ENCODE results near the gene LRRC27. TPM values are rescaled to one million over a fixed set of nuclear protein-coding genes. Genes with fewer than 3 reads are reported as not detected.
A peak's percentile ranks its signal among the peaks of the same experiment; 100 is the strongest.

The LRRC27 gene
- total RNA-seq, 4 donors from 2014 or later = 3.1 to 5.8 (median 4.4) TPM

DNA sequence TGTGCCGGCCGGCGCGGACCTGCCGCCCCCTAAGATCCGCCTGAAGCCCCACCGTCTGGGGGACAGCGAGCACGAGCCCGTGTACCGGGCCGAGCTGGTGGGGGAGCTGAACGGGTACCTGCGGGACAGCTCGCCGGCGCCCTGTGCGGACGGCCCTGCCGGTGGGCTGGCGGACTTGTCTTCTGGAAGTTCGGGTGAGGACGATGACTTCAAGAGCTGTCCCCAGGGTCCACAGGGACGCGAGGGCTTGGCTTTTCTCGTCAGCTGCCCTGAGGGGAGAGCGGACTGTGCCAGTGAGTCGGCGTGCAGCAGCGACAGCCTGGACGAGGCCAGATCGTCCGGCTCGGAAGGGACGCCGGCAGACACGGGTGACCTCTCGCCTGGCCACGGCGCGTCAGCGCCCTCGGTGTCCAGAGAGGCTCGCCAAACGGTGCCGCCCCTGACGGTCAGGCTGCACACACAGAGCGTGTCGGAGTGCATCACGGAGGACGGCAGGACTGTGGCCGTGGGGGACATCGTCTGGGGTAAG, 73.5 kb downstream of the LRRC27 start:
- Histone ChIP-seq H3K36me3 (peaks cover 0 to 36% of the 10 kb centered on the region in 2 donors), H3K9me3 (no peaks in the 10 kb centered on the region), H3K27me3 (no peaks in the 10 kb centered on the region), H3K4me3 (no peak overlapping the region), H3K4me1 (peaks cover 0 to 68% (median 17%) of the 10 kb centered on the region in 3 donors), H3K27ac (no peak overlapping the region)
- ATAC-seq = no peak
- TF ChIP-seq POLR2AphosphoS5 (IDR thresholded peaks at IDR 0.05) (no peak), POLR2A (IDR thresholded peaks at IDR 0.05) (no peak), EP300 (IDR thresholded peaks at IDR 0.05) (no peak)
- TF ChIP-seq, protein P1, sequence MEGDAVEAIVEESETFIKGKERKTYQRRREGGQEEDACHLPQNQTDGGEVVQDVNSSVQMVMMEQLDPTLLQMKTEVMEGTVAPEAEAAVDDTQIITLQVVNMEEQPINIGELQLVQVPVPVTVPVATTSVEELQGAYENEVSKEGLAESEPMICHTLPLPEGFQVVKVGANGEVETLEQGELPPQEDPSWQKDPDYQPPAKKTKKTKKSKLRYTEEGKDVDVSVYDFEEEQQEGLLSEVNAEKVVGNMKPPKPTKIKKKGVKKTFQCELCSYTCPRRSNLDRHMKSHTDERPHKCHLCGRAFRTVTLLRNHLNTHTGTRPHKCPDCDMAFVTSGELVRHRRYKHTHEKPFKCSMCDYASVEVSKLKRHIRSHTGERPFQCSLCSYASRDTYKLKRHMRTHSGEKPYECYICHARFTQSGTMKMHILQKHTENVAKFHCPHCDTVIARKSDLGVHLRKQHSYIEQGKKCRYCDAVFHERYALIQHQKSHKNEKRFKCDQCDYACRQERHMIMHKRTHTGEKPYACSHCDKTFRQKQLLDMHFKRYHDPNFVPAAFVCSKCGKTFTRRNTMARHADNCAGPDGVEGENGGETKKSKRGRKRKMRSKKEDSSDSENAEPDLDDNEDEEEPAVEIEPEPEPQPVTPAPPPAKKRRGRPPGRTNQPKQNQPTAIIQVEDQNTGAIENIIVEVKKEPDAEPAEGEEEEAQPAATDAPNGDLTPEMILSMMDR (IDR thresholded peaks at IDR 0.05) = no peak
- WGBS, 2 donors (ENCODE audit: low coverage in 1 of 2) = 97% methylated on average over 14 of the region's 53 CpGs; no CpG with 5 or more reads in 1 of the 2 donors

DNA sequence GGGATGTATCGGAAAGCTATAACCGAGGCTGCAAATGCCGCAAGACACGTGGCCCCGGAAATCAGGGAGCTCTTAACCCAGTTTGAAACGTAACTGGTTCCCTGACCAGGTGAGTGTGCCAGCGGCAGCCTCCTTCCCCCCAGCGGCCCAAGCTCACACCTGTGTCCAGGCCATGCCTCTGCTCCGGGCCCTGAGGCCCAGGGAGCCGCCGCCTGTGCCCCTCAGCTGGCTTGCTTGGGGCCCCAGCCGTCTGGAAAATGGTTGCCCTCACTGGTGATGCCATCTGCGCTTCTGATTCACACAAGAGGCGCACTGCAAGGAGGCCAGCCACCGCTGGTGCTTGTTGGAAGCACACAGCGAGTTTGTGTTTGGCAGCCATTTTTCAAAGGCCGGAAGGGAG, 74.2 kb downstream of the LRRC27 start:
- no peak for ATAC-seq
- 96% methylated on average over 4 of the region's 17 CpGs; no CpG with 5 or more reads in 1 of the 2 donors for WGBS, 2 donors (ENCODE audit: low coverage in 1 of 2)
- peaks cover 0 to 68% (median 21%) of the 10 kb centered on the region in 3 donors for H3K4me1 ChIP-seq

DNA sequence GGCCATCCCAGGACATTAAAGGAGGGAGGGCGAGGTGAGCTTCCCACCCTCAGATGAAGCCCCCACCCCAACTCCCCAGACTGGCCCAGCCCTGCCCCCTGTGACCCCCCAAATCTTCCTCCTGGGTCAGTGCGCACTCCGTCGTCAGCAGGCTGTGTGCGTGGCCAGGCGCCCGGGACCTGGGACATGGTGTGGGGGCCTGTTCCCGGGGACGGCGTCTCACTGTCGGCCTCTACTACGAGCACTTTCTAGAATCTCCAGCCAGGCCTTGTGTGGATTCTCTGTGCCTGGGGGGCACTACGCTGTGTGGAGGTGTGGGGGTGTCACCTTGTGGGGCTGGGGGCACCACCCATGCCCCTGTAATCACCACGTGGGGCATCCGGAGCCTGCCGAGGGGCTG, 74.8 kb downstream of the LRRC27 start:
- Histone ChIP-seq H3K27ac (peak overlapping the region; percentile 49 to 94 (median 79)), H3K36me3 (peaks cover 0 to 36% of the 10 kb centered on the region in 2 donors), H3K9me3 (no peaks in the 10 kb centered on the region), H3K4me1 (peaks cover 0 to 68% (median 27%) of the 10 kb centered on the region in 3 donors), H3K4me3 (no peak overlapping the region), H3K27me3 (no peaks in the 10 kb centered on the region)
- WGBS, 2 donors (ENCODE audit: low coverage in 1 of 2) = 90% methylated on average over 4 of the region's 16 CpGs; no CpG with 5 or more reads in 1 of the 2 donors
- ATAC-seq = no peak
- TF ChIP-seq POLR2A (IDR thresholded peaks at IDR 0.05) (no peak), EP300 (IDR thresholded peaks at IDR 0.05) (no peak), POLR2AphosphoS5 (IDR thresholded peaks at IDR 0.05) (no peak)
- TF ChIP-seq, protein P1 (IDR thresholded peaks at IDR 0.05) = no peak

More for the DNA sequence above, 74.2 kb downstream of the LRRC27 start:
- Histone ChIP-seq H3K36me3 (peaks cover 0 to 36% of the 10 kb centered on the region in 2 donors), H3K27me3 (no peaks in the 10 kb centered on the region), H3K9me3 (no peaks in the 10 kb centered on the region), H3K4me3 (no peak overlapping the region), H3K27ac (peak overlapping the region in 3 of 4 donors; percentile 77 to 94 (median 81))
- TF ChIP-seq, protein P1 (IDR thresholded peaks at IDR 0.05) = no peak
- no peak for TF ChIP-seq EP300 (IDR thresholded peaks at IDR 0.05)
- no peak for TF ChIP-seq POLR2A (IDR thresholded peaks at IDR 0.05)
- no peak for TF ChIP-seq POLR2AphosphoS5 (IDR thresholded peaks at IDR 0.05)

DNA sequence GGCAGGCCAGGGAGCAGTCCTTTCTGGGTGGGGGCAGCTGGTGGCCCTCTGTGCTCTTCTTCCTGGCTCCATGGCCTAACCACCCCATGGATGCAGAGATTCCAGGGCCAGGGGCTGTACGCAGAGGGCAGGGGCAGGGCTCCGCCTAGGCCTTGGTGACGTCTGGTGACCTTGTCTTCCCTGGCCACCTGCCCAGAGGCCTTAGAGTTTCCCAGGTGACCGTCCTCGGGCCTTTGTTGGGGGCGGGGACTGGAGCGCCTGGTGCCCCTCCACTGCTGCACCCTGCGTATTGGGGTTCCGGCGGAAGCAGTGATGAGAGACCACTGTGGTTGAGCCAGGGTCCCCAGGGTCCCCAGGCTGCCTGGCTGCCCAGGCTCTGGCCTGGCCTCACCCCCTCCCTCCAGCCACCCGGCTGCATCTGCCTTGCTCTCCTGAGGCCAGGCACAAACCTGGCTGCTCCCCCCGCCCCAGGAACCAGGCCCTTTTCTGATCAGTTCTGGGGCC, 75.3 kb downstream of the LRRC27 start:
- WGBS, 2 donors (ENCODE audit: low coverage in 1 of 2) = no CpG with 5 or more reads among the region's 12 CpGs
- Histone ChIP-seq H3K27me3 (no peaks in the 10 kb centered on the region), H3K27ac (peak overlapping the region; percentile 49 to 94 (median 79)), H3K4me1 (peaks cover 0 to 68% (median 33%) of the 10 kb centered on the region in 3 donors), H3K4me3 (peak overlapping the region in 1 of 2 donors; percentile 32), H3K36me3 (peaks cover 0 to 36% of the 10 kb centered on the region in 2 donors), H3K9me3 (no peaks in the 10 kb centered on the region)
- ATAC-seq = no peak
- TF ChIP-seq POLR2A (IDR thresholded peaks at IDR 0.05) = no peak
- no peak for TF ChIP-seq POLR2AphosphoS5 (IDR thresholded peaks at IDR 0.05)
- TF ChIP-seq EP300 (IDR thresholded peaks at IDR 0.05) = no peak

DNA sequence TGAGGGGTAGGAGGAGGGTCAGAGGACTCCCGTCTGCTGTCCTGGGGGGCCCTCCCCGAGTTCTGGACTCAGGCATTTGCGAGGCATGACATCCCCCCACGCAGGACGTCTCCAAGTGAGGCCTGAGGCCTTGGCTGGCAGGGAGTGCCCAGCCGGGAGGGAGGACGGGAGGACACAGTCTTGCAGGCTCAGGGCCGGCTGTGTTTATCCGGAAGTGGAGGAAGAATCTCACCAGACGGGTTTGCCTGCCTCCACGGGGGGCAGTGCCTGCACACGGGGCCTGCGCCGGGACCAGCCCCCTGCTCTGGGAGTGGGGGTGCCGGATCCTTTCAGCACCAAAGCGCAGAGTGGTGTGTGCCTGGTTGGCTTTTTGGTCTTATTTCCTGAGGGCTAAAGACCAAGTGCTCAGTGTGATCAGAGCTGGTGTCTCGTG, 75.9 kb downstream of the LRRC27 start:
- Histone ChIP-seq H3K4me1 (peaks cover 0 to 68% (median 34%) of the 10 kb centered on the region in 3 donors), H3K27ac (peak overlapping the region; percentile 49 to 94 (median 79)), H3K36me3 (peaks cover 0 to 36% of the 10 kb centered on the region in 2 donors), H3K27me3 (no peaks in the 10 kb centered on the region), H3K9me3 (no peaks in the 10 kb centered on the region), H3K4me3 (peak overlapping the region in 1 of 2 donors; percentile 32)
- ATAC-seq = peak; percentile 68
- peak; percentile 39 for TF ChIP-seq POLR2AphosphoS5 (IDR thresholded peaks at IDR 0.05)
- no peak for TF ChIP-seq EP300 (IDR thresholded peaks at IDR 0.05)
- TF ChIP-seq, protein P1 (IDR thresholded peaks at IDR 0.05) = peak in 2 of 4 experiments; percentile 14 to 38
- TF ChIP-seq POLR2A (IDR thresholded peaks at IDR 0.05) = no peak
- 47% methylated on average over 7 of the region's 17 CpGs; no CpG with 5 or more reads in 1 of the 2 donors for WGBS, 2 donors (ENCODE audit: low coverage in 1 of 2)
